ENCODE results near the gene HRH4. TPM values are rescaled to one million over a fixed set of nuclear protein-coding genes. Genes with fewer than 3 reads are reported as not detected.
A peak's percentile ranks its signal among the peaks of the same experiment; 100 is the strongest.

Gene HRH4
- total RNA-seq, 8 experiments from 2014 or later, result 0.08 to 0.28 (median 0.15) TPM; not detected in 1

GRCh38 chr18:24472591-24472990 is 12.2 kb downstream of the HRH4 start:
- Histone ChIP-seq H3K4me1 (replicated peaks in 1 of 2) (no peaks in the 10 kb centered on the region), H3K4me3 (no peak overlapping the region), H3K27ac (no peak overlapping the region)
- peak in 2 of 8 experiments; percentile 44 to 73 for ATAC-seq (replicated peaks in 6 of 8)
- 0 to 100% (median 84%) methylated on average over 1 to 5 of the region's 5 CpGs; no CpG with 5 or more reads in 2 of the 10 experiments for WGBS, 10 experiments
- in situ Hi-C loops (cut with MboI; ENCODE audit: low pct_unique_long_range_greater_than_20kb in 2 of 9, low sequenced_read_pairs in 9 of 9, unreplicated experiment in 9 of 9), result no loop called here

GRCh38 chr18:24474406-24474805 is 14.0 kb downstream of the HRH4 start:
- H3K4me3 ChIP-seq, result no peak overlapping the region
- 0 to 100% (median 60%) methylated on average over 1 to 2 of the region's 2 CpGs; no CpG with 5 or more reads in 1 of the 10 experiments for WGBS, 10 experiments
- H3K27ac ChIP-seq, result no peak overlapping the region
- in situ Hi-C loops (cut with MboI; ENCODE audit: low pct_unique_long_range_greater_than_20kb in 2 of 9, low sequenced_read_pairs in 9 of 9, unreplicated experiment in 9 of 9), result no loop called here
- no peak for ATAC-seq (replicated peaks in 6 of 8)
- no peaks in the 10 kb centered on the region for H3K4me1 ChIP-seq (replicated peaks in 1 of 2)

DNA sequence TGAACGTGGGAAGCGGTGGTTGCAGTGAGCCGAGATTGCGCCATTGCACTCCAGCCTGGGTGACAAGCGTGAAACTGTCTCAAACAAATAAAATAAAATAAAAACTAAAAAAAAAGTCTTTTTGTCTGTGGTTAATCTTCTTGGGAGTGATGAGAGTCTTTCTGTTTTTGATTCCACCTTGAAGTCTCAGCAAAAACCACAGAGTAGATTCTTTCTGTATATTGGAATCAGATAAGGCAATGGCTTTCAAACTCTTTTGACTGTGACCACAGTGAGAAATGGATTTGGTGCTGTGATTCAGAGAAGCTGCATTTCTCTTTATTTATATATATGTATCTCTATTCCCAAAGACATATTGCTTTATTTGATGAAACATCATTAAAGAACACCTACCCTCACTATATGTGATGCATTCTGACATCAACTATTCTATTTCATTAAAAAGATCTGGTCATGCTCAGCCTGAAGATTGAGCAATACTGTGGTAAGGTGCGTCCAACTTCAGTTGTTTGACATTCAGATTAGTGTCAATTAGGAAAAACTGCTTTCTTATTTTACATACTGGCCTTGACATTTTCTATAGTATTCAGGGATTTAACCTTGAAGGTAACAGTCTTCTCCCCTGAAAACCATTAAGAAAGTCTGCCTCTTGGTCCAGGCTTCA is 15.6 kb downstream of the HRH4 start:
- in situ Hi-C loops (cut with MboI; ENCODE audit: low pct_unique_long_range_greater_than_20kb in 2 of 9, low sequenced_read_pairs in 9 of 9, unreplicated experiment in 9 of 9), result no loop called here
- WGBS, 10 experiments, result 60 to 100% (median 86%) methylated on average over 1 to 6 of the region's 6 CpGs; no CpG with 5 or more reads in 1 of the 10 experiments
- no peak for ATAC-seq (replicated peaks in 6 of 8)

DNA sequence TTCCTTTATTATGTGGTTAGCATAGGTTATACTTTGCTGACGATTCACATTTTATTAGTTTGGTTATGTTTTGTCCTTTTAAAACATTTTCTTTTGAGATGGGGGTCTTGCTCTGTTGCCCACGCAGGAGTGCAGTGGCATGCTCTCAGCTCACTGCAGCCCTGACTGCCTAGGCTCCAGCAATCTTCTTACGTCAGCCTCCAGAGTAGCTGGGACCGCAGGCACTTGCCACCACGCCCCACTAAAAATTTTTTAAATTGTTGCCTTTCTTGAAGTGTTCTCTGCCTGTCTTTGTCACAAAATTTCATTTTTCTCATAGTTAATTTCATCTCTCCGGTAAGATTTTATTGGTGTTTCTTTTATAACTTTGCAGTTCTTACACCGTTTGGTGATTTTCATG is 18.9 kb downstream of the HRH4 start:
- H3K4me3 ChIP-seq, result no peak overlapping the region
- no peaks in the 10 kb centered on the region for H3K4me1 ChIP-seq (replicated peaks in 1 of 2)
- no peak for ATAC-seq (replicated peaks in 6 of 8)
- 59 to 90% (median 79%) methylated on average over 2 to 7 of the region's 7 CpGs for WGBS, 10 experiments
- in situ Hi-C loops (cut with MboI; ENCODE audit: low pct_unique_long_range_greater_than_20kb in 2 of 9, low sequenced_read_pairs in 9 of 9, unreplicated experiment in 9 of 9), result no loop called here
- H3K27ac ChIP-seq, result no peak overlapping the region

More for the DNA sequence above, 15.6 kb downstream of the HRH4 start:
- H3K4me3 ChIP-seq, result no peak overlapping the region
- no peak overlapping the region for H3K27ac ChIP-seq
- H3K4me1 ChIP-seq (replicated peaks in 1 of 2), result no peaks in the 10 kb centered on the region

- peaks cover 0 to 1% of the 10 kb centered on the region in 2 donors for H3K4me1 ChIP-seq (replicated peaks in 1 of 2)
- in situ Hi-C loops (cut with MboI; ENCODE audit: low pct_unique_long_range_greater_than_20kb in 2 of 9, low sequenced_read_pairs in 9 of 9, unreplicated experiment in 9 of 9), result no loop called here
- 50 to 100% (median 91%) methylated on average over 1 to 5 of the region's 5 CpGs; no CpG with 5 or more reads in 2 of the 10 experiments for WGBS, 10 experiments
- ATAC-seq (replicated peaks in 6 of 8), result no peak
- no peak overlapping the region for H3K27ac ChIP-seq
- no peak overlapping the region for H3K4me3 ChIP-seq
Observed at GRCh38 chr18:24482821-24483220, 22.4 kb downstream of the HRH4 start.

- H3K4me3 ChIP-seq, result no peak overlapping the region
- in situ Hi-C loops (cut with MboI; ENCODE audit: low pct_unique_long_range_greater_than_20kb in 2 of 9, low sequenced_read_pairs in 9 of 9, unreplicated experiment in 9 of 9), result no loop called here
- no peak overlapping the region for H3K27ac ChIP-seq
- H3K4me1 ChIP-seq (replicated peaks in 1 of 2), result peaks cover 0 to 2% of the 10 kb centered on the region in 2 donors
- no peak for ATAC-seq (replicated peaks in 6 of 8)
- WGBS, 10 experiments, result 70 to 100% (median 93%) methylated on average over 1 to 3 of the region's 3 CpGs; no CpG with 5 or more reads in 1 of the 10 experiments
Observed at GRCh38 chr18:24485681-24486080, 25.2 kb downstream of the HRH4 start.

- H3K4me3 ChIP-seq, result no peak overlapping the region
- in situ Hi-C loops (cut with MboI; ENCODE audit: low pct_unique_long_range_greater_than_20kb in 2 of 9, low sequenced_read_pairs in 9 of 9, unreplicated experiment in 9 of 9), result no loop called here
Observed at GRCh38 chr18:24486684-24487083, 26.2 kb downstream of the HRH4 start.

GRCh38 chr18:24488824-24489493 is 28.5 kb downstream of the HRH4 start:
- peak in 1 of 8 experiments; percentile 25 for ATAC-seq (replicated peaks in 6 of 8)
- in situ Hi-C loops (cut with MboI; ENCODE audit: low pct_unique_long_range_greater_than_20kb in 2 of 9, low sequenced_read_pairs in 9 of 9, unreplicated experiment in 9 of 9), result no loop called here
- Histone ChIP-seq H3K27ac (no peak overlapping the region), H3K4me3 (no peak overlapping the region), H3K4me1 (replicated peaks in 1 of 2) (peaks cover 10 to 15% of the 10 kb centered on the region in 2 donors)
- 0 to 46% (median 27%) methylated on average over 1 to 4 of the region's 7 CpGs; no CpG with 5 or more reads in 1 of the 10 experiments for WGBS, 10 experiments

More at GRCh38 chr18:24486684-24487083, 26.2 kb downstream of the HRH4 start:
- no peak overlapping the region for H3K27ac ChIP-seq
- 20 to 81% (median 58%) methylated on average over 1 to 9 of the region's 9 CpGs; no CpG with 5 or more reads in 2 of the 10 experiments for WGBS, 10 experiments
- H3K4me1 ChIP-seq (replicated peaks in 1 of 2), result peaks cover under 1 to 4% of the 10 kb centered on the region in 2 donors
- no peak for ATAC-seq (replicated peaks in 6 of 8)

GRCh38 chr18:24490539-24490938 is 30.1 kb downstream of the HRH4 start:
- Histone ChIP-seq H3K4me1 (replicated peaks in 1 of 2) (peaks cover 10 to 15% of the 10 kb centered on the region in 2 donors), H3K4me3 (no peak overlapping the region), H3K27ac (no peak overlapping the region)
- 0 to 100% (median 59%) methylated on average over 1 to 3 of the region's 4 CpGs; no CpG with 5 or more reads in 6 of the 10 experiments for WGBS, 10 experiments
- ATAC-seq (replicated peaks in 6 of 8), result peak in 3 of 8 experiments; percentile 27 to 86 (median 84)
- in situ Hi-C loops (cut with MboI; ENCODE audit: low pct_unique_long_range_greater_than_20kb in 2 of 9, low sequenced_read_pairs in 9 of 9, unreplicated experiment in 9 of 9), result no loop called here

DNA sequence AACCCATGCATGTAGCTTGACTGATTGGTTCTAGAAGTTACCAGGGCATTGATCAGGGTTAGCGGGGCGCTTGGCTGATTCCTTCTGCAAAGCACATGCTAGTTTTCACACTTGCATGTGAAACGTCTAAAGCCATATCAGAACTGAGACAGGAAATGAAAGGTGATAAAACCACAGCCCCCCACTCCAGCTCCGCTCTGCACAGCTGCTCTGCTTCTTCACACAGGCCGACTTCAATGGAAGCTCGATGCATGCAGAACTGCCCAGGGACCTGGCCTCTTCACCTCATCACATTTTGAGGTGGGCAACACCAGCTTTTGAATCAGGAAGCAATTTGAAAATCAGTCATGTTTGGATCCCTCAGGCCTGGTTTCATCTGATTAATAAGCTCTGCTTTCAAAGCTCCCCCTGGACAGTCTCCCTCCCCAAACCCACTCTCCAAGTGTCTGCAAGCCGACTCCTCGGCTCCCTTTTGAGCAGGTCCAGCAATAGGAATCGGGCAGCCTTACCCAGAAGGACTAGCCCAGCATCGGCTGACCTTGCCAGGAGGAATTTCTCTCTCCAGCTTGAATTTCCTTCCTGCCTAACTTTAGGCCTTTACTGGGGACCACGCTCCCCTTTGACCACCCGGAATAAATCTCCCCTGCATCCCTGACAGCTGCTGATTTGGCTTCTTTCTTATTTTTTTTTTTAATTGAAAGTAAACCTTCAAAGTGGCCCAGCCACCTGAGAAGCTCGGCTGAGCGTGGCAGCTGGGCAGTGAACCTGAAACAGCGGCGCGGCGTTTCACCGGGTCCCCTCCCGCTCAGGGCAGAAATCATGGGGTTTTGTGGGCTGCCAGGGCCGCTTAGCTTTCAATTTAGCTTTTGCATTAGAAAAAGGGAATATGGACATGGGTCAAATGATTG is 31.7 kb downstream of the HRH4 start:
- Histone ChIP-seq H3K27ac (peak overlapping the region in 1 of 2 donors; percentile 22), H3K4me3 (no peak overlapping the region), H3K4me1 (replicated peaks in 1 of 2) (peaks cover 10 to 21% of the 10 kb centered on the region in 2 donors)
- WGBS, 10 experiments, result 43 to 88% (median 72%) methylated on average over 3 to 15 of the region's 21 CpGs
- in situ Hi-C loops (cut with MboI; ENCODE audit: low pct_unique_long_range_greater_than_20kb in 2 of 9, low sequenced_read_pairs in 9 of 9, unreplicated experiment in 9 of 9), result no loop called here
- peak in 5 of 8 experiments; percentile 32 to 71 (median 58) for ATAC-seq (replicated peaks in 6 of 8)

DNA sequence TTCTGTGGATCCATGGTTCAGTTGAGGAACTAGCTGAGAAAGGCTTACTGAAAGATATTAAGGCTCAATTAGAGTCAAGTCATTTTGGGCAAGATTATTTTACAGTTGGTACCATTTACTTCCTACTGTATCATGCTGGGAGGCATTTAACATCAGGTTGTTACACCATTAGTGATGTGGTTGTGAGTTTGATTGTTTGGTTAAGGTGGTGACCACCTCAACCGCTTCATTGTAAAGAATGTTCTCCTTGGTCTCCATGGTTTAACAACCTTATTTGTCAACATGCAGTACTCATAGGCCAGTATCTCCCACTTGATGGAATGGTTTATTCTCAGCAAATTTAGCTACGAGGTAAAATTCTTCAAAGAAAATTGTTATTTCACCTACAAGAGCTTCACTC is 34.1 kb downstream of the HRH4 start:
- H3K4me1 ChIP-seq (replicated peaks in 1 of 2), result peaks cover 10 to 19% of the 10 kb centered on the region in 2 donors
- 33 to 100% (median 74%) methylated on average over 1 to 2 of the region's 2 CpGs; no CpG with 5 or more reads in 1 of the 10 experiments for WGBS, 10 experiments
- no peak for ATAC-seq (replicated peaks in 6 of 8)
- H3K4me3 ChIP-seq, result no peak overlapping the region
- no peak overlapping the region for H3K27ac ChIP-seq
- in situ Hi-C loops (cut with MboI; ENCODE audit: low pct_unique_long_range_greater_than_20kb in 2 of 9, low sequenced_read_pairs in 9 of 9, unreplicated experiment in 9 of 9), result no loop called here

GRCh38 chr18:24497031-24497754 is 36.8 kb downstream of the HRH4 start:
- 0 to 100% (median 17%) methylated on average over 1 of the region's 1 CpG; no CpG with 5 or more reads in 5 of the 10 experiments for WGBS, 10 experiments
- no peak overlapping the region for H3K4me3 ChIP-seq
- no peak overlapping the region for H3K27ac ChIP-seq
- peak in 7 of 8 experiments; percentile 17 to 88 (median 50) for ATAC-seq (replicated peaks in 6 of 8)
- in situ Hi-C loops (cut with MboI; ENCODE audit: low pct_unique_long_range_greater_than_20kb in 2 of 9, low sequenced_read_pairs in 9 of 9, unreplicated experiment in 9 of 9), result no loop called here
- H3K4me1 ChIP-seq (replicated peaks in 1 of 2), result peaks cover 5 to 15% of the 10 kb centered on the region in 2 donors
